Heart left ventricle (tissue), 16 donors: Measurements from ENCODE around the gene TFDP1. TPM values are rescaled to one million over a fixed set of nuclear protein-coding genes. Genes with fewer than 3 reads are reported as not detected.

ENCODE experiments used
- ATAC-seq, 4 donors: fragments of 200-7000 bp; cut with Tn5 transposase; one replicate each; pipeline ENCODE4 v1.9.1; 2020 to 2022; ENCODE audit warnings: moderate library complexity in 4 of 4, mild to moderate bottlenecking in 3 of 4, moderate number of reproducible peaks in 1 of 4
- DNase-seq, 5 donors: peaks; one replicate each; pipeline ENCODE4 v3.0.0-alpha.2; 2020
- H3K27ac ChIP-seq, 12 donors: fragments of 200-600 bp; sonication (generic) in 4 of 12; one replicate each; pipeline versions ENCODE4 v1.5.0 to v1.8.0; 2016 to 2022; ENCODE audit warnings: mild to moderate bottlenecking in 2 of 12
- H3K27me3 ChIP-seq, 9 donors: fragments of 200-600 bp; sonication (generic) in 2 of 9; one replicate each; pipeline versions ENCODE4 v1.5.1 to v1.8.0; 2016 to 2022; ENCODE audit warnings: mild to moderate bottlenecking in 3 of 9
- H3K36me3 ChIP-seq, 9 donors: fragments of 200-600 bp; sonication (generic) in 2 of 9; one replicate each; pipeline versions ENCODE4 v1.5.0 to v1.8.0; 2018 to 2022; ENCODE audit warnings: mild to moderate bottlenecking in 2 of 9
- H3K4me1 ChIP-seq, 12 donors: fragments of 200-600 bp; sonication (generic) in 4 of 12; one replicate each; pipeline versions ENCODE4 v1.5.0 to v1.8.0; 2016 to 2022; ENCODE audit warnings: mild to moderate bottlenecking in 3 of 12
- H3K4me3 ChIP-seq, 12 donors: fragments of 200-600 bp; sonication (generic) in 4 of 12; one replicate each; pipeline versions ENCODE4 v1.5.0 to v1.8.0; 2017 to 2022; ENCODE audit warnings: mild to moderate bottlenecking in 9 of 12, moderate library complexity in 4 of 12
- H3K9me3 ChIP-seq, 12 donors: fragments of 200-600 bp; sonication (generic) in 4 of 12; one replicate each; pipeline versions ENCODE4 v1.5.0 to v1.8.0; 2016 to 2022; ENCODE audit warnings: mild to moderate bottlenecking in 1 of 12
- POLR2A ChIP-seq, 2 donors: fragments of 450-650 bp; IDR thresholded peaks; one replicate each; pipeline ENCODE4 v1.6.1; 2017; ENCODE audit warnings: antibody characterized with exemption in 2 of 2, mild to moderate bottlenecking in 2 of 2, moderate library complexity in 2 of 2
- WGBS, 4 donors: extraction: QIAGEN DNeasy Blood & Tissue Kit in 2 of 4; methylation state at CpG; one replicate each; pipeline versions ENCODE4 v1.1.5 to v1.1.7; 2013 to 2018; 5-methylcytosine and 5-hydroxymethylcytosine counted together
- intact Hi-C, 10 donors: fragments of 100-400 bp; cut with DNase I; formaldehyde crosslinking; loops; one replicate each; pipeline versions ENCODE4 v1.11.1 to v1.14.2; 2022
- polyA plus RNA-seq, 2 donors: library from polyadenylated mRNA; stranded (reverse); fragments of 200-250 nt; gene quantifications; one replicate each; pipeline ENCODE4 v1.2.3, GENCODE V29; 2013
- total RNA-seq, 9 donors: library from RNA; depleted of rRNA in 2 of 9; stranded (reverse); fragments of >200 nt in 2 of 9; fragmentation: NEBNext Ultra II Directional in 3 of 9; extraction: Animal tissue kit (Norgen Biotek cat#: 25700) in 3 of 9; gene quantifications; one replicate each; pipeline versions ENCODE4 v1.1.0 to v1.2.4, GENCODE V29; 2016 to 2023
- TF ChIP-seq, protein P1 (sequence below), 12 donors: fragments of 200-600 bp; sonication (generic) in 4 of 12; IDR thresholded peaks; one replicate each; pipeline versions ENCODE4 v1.5.0 to v1.8.0; 2018 to 2022; ENCODE audit warnings: antibody characterized with exemption in 12 of 12, mild to moderate bottlenecking in 5 of 12
- donor health status: ischemic (EF 13 %, LVEDD 7.1; RV severe dilation, severe dysfunction).
- donor health status: healthy with polysubstance abuse.
- donor health status: DM: no; HTN: yes; CAD: no.
- donor health status: DM: no; HTN: no; CAD: no.
- donor health status: ischemic (EF 25% LVEDD 6.9; RV normal size, moderate dysfunction).
- donor health status: ischemic (EF 25% LVEDD 5.7; RV mildly dilated, moderate dysfunction).
- donor health status: healthy.
- donor health status: DM: yes; HTN: yes; CAD: no.
- donor health status: ischemic (EF 35%, LVEDD 5.7; RV mildly dilated, moderate dysfunction).
- donor health status: nonischemic (EF 11% LVEDD 7.7; RV severe dilation, severe dysfunction).
- donor health status: DM: yes; HTN: yes; CAD: no.
- donor health status: PGD.
- donor health status: ischemic (EF 29% LVEDD 5.4; RV normal size, mild dysfunction).
- donor health status: nonischemic (EF 23%, LVEDD 6.1; RV moderate dilation, normal function).

The TFDP1 gene
- total and polyA plus RNA-seq, 11 donors = 19.7 to 50.3 (median 44.3) TPM

DNA sequence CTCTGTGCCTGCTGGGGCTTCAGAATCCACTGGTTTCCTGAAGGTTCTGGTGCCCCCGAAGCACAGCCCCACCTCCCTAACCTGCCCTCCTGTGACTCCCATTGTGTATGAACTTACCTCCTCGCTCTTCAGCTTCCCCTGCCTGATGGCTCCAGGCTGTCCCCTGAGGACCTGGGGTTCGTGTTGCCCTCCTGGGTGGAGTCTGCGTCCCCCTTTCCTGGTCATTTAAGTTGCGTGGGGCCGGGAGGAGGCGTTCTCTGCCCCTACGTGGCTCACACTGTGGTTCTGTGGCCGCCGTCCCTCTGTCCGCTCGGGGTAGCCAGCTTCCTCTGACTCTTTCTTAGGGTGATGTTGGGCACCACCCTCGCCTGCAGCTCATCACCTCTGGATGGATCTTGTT is 13.9 kb downstream of the TFDP1 start:
- 93 to 97% (median 94%) methylated on average over 13 of the region's 13 CpGs for WGBS, 4 donors

GRCh38 chr13:113599391-113599790 is 14.8 kb downstream of the TFDP1 start:
- no peaks in the 10 kb centered on the region for H3K27me3 ChIP-seq
- ATAC-seq = no peak
- 92 to 99% (median 98%) methylated on average over 12 of the region's 12 CpGs for WGBS, 4 donors
- no peak for DNase-seq
- no peak for TF ChIP-seq POLR2A (IDR thresholded peaks at IDR 0.05)
- TF ChIP-seq, protein P1, sequence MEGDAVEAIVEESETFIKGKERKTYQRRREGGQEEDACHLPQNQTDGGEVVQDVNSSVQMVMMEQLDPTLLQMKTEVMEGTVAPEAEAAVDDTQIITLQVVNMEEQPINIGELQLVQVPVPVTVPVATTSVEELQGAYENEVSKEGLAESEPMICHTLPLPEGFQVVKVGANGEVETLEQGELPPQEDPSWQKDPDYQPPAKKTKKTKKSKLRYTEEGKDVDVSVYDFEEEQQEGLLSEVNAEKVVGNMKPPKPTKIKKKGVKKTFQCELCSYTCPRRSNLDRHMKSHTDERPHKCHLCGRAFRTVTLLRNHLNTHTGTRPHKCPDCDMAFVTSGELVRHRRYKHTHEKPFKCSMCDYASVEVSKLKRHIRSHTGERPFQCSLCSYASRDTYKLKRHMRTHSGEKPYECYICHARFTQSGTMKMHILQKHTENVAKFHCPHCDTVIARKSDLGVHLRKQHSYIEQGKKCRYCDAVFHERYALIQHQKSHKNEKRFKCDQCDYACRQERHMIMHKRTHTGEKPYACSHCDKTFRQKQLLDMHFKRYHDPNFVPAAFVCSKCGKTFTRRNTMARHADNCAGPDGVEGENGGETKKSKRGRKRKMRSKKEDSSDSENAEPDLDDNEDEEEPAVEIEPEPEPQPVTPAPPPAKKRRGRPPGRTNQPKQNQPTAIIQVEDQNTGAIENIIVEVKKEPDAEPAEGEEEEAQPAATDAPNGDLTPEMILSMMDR (IDR thresholded peaks at IDR 0.05) = no peak
- H3K4me1 ChIP-seq = peaks cover 0 to 2% (median 0%) of the 10 kb centered on the region in 12 donors
- no peak overlapping the region for H3K4me3 ChIP-seq
- H3K36me3 ChIP-seq = peaks cover 0 to 33% (median 0%) of the 10 kb centered on the region in 9 donors
- no peak overlapping the region for H3K27ac ChIP-seq
- intact Hi-C loops = no loop called here
- H3K9me3 ChIP-seq = no peaks in the 10 kb centered on the region

More for the DNA sequence above, 13.9 kb downstream of the TFDP1 start:
- Histone ChIP-seq H3K4me1 (peaks cover 0 to 2% (median 0%) of the 10 kb centered on the region in 12 donors), H3K9me3 (no peaks in the 10 kb centered on the region), H3K36me3 (peaks cover 0 to 33% (median 0%) of the 10 kb centered on the region in 9 donors), H3K27ac (no peak overlapping the region), H3K4me3 (no peak overlapping the region), H3K27me3 (no peaks in the 10 kb centered on the region)
- TF ChIP-seq, protein P1 (IDR thresholded peaks at IDR 0.05) = no peak
- no peak for TF ChIP-seq POLR2A (IDR thresholded peaks at IDR 0.05)
- ATAC-seq = no peak
- intact Hi-C loops = no loop called here
- peak in 1 of 5 donors; percentile 42 for DNase-seq

DNA sequence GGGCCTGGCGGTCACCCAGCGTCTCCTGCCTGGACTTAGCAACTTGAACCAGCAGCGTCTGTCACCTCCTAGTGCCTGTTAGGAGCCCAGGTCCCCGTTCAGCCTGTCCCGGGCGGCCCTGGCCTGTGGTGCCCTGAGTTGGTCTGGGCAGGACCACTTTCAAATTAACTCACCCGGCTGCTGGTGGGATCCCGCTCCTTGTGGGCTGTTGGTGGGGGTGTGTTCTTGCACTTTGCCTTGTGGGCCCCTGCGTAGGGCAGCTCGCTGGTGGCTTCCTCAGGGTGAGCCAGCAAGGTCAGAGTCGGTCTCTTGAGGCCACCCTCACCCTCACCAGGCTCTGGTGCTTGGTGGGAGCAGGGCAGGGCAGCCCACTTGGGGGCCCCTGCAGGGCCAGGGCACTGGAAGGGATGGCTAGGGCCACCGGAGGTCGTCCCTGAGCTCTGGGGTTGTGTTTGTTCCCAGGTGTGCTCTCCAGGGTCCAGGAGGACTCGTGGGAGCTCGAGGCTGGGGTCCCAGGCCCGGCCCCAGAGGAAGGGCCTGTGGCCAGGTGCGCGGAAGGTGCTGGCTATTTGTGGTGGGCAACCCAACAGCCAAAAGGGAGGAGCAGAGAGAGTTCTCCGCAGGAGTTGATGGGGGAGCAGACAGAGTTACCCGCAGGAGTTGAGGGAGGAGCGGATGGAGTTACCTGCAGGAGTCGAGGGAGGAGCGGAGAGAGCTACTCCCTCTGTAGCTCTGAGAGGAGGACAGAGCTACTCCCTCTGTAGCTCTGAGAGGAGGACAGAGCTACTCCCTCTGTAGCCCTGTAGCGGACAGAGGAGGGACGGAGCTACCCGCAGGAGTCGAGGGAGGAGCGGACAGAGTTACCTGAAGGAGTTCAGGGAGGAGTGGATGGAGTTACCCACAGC is 16.9 kb downstream of the TFDP1 start:
- ATAC-seq (no peak), DNase-seq (peak in 1 of 5 donors; percentile 47)
- WGBS, 4 donors = 95 to 97% (median 96%) methylated on average over 22 to 28 of the region's 28 CpGs
- Histone ChIP-seq H3K36me3 (peaks cover 0 to 25% (median 0%) of the 10 kb centered on the region in 9 donors), H3K4me1 (peaks cover 0 to 2% (median 0%) of the 10 kb centered on the region in 12 donors), H3K4me3 (no peak overlapping the region), H3K9me3 (no peaks in the 10 kb centered on the region), H3K27ac (no peak overlapping the region), H3K27me3 (no peaks in the 10 kb centered on the region)
- no peak for TF ChIP-seq POLR2A (IDR thresholded peaks at IDR 0.05)
- TF ChIP-seq, protein P1 (IDR thresholded peaks at IDR 0.05) = no peak
- intact Hi-C loops = no loop called here

- TF ChIP-seq, protein P1 (IDR thresholded peaks at IDR 0.05) = no peak
- TF ChIP-seq POLR2A (IDR thresholded peaks at IDR 0.05) = no peak
- WGBS, 4 donors = 83 to 89% (median 88%) methylated on average over 14 to 15 of the region's 15 CpGs
- ATAC-seq (no peak), DNase-seq (peak in 1 of 5 donors; percentile 25)
- intact Hi-C loops = no loop called here
- no peak overlapping the region for H3K4me3 ChIP-seq
- no peaks in the 10 kb centered on the region for H3K27me3 ChIP-seq
- peaks cover 0 to 23% (median 0%) of the 10 kb centered on the region in 9 donors for H3K36me3 ChIP-seq
- H3K4me1 ChIP-seq = peaks cover 0 to 7% (median 0%) of the 10 kb centered on the region in 12 donors
- no peaks in the 10 kb centered on the region for H3K9me3 ChIP-seq
- no peak overlapping the region for H3K27ac ChIP-seq
Measured at GRCh38 chr13:113602291-113602988, 17.9 kb downstream of the TFDP1 start.
